Fibroblast of mammary gland (primary cell): Measurements from ENCODE around the gene ARHGAP42.

Source experiments
- DNase-seq: peaks from one replicate; pipeline ENCODE4 v3.0.0-alpha.2; 2010; ENCODE audit warnings: low read depth
- H3K4me3 ChIP-seq: 2 replicates; pipeline ENCODE4 v1.5.1; 2011; ENCODE audit warnings: low read depth, mild to moderate bottlenecking, low read length, moderate library complexity; ENCODE audit not compliant: control insufficient read depth
- TF ChIP-seq, protein P1 (sequence below): conservative IDR thresholded peaks from 2 replicates; pipeline ENCODE4 v1.5.1; 2011; ENCODE audit warnings: low read depth, low read length, inconsistent platforms; ENCODE audit not compliant: control insufficient read depth, insufficient read depth

Gene ARHGAP42

DNA sequence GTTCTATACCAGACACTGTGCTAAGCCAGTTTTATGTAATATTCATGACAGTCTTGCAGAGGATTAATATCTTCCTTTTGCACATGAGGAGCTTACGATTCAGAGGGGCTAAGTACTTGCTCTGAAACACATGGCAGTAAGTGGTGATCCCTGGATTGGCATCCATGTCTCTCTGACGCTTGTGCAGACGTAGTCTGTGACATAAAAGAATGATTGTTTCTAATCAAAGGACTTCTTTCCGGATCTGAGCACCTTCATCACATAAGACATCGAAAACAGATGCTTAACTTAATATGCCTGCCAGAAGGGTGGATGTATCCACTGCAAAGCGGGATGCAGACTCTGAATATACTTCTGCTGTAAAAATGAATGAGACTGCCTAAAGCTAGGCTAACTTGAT is 74.8 kb downstream of the ARHGAP42 start:
- peak; percentile 56 for DNase-seq
- TF ChIP-seq, protein P1, sequence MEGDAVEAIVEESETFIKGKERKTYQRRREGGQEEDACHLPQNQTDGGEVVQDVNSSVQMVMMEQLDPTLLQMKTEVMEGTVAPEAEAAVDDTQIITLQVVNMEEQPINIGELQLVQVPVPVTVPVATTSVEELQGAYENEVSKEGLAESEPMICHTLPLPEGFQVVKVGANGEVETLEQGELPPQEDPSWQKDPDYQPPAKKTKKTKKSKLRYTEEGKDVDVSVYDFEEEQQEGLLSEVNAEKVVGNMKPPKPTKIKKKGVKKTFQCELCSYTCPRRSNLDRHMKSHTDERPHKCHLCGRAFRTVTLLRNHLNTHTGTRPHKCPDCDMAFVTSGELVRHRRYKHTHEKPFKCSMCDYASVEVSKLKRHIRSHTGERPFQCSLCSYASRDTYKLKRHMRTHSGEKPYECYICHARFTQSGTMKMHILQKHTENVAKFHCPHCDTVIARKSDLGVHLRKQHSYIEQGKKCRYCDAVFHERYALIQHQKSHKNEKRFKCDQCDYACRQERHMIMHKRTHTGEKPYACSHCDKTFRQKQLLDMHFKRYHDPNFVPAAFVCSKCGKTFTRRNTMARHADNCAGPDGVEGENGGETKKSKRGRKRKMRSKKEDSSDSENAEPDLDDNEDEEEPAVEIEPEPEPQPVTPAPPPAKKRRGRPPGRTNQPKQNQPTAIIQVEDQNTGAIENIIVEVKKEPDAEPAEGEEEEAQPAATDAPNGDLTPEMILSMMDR = no peak
- H3K4me3 ChIP-seq = no peak overlapping the region

DNA sequence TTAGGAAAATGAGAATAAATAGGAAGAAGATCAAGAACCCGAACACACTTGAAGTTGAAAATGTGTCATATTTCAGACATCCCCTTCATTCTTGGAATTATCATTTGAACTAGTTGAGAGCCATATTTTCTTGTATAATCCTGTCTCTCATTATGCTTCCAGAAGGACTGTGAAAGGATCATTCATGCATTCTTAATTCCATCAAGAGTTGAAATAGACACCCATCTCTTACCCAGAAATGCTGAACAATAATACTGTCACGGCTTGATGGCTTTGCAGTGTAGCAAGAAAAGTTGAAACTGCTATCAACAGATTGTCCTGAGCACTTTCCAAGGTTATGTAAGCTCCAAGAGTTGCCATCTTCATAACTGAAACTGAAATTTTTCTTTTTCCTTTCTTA is 79.7 kb downstream of the ARHGAP42 start:
- DNase-seq = no peak
- TF ChIP-seq, protein P1 = no peak
- no peak overlapping the region for H3K4me3 ChIP-seq

DNA sequence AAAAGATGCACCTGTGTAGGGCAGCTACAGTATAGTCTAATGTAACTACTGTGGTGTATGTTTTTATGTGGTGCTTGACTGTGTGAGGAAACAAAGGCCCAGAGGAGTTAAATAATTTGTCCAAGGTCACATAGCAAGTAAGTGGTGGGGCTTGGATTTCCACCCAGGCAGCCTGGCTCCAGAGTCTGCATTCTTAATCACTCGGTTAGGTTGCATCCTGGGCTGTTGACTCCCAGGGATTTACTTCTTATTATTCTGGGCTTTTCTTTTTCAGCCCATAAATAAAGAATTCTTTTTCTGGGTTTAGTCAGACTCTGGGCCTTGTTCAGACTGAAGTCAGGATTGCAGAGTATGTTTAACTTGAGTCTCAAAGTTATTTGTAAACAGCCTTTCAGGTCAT is 82.1 kb downstream of the ARHGAP42 start:
- TF ChIP-seq, protein P1 = no peak
- no peak for DNase-seq

DNA sequence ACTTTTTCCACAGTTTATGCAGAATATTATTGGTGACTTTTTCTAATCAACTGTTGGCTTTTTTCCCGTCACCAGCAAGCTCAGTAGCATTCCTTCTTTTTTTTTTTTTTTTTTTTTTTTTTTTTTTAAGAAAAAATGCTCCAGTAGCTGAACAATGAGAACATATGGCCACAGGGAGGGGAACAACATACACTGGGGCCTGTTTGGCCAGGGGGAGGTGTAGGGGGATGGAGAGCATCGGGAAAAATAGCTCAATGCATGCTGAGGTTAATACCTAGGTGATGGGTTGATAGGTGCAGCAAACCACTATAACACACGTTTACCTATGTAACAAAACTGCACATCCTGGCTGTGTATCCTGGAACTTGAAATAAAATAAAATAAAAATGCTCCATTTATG is 82.5 kb downstream of the ARHGAP42 start:
- H3K4me3 ChIP-seq = no peak overlapping the region
- DNase-seq = no peak
- TF ChIP-seq, protein P1 = no peak

More for the DNA sequence above, 82.1 kb downstream of the ARHGAP42 start:
- no peak overlapping the region for H3K4me3 ChIP-seq

DNA sequence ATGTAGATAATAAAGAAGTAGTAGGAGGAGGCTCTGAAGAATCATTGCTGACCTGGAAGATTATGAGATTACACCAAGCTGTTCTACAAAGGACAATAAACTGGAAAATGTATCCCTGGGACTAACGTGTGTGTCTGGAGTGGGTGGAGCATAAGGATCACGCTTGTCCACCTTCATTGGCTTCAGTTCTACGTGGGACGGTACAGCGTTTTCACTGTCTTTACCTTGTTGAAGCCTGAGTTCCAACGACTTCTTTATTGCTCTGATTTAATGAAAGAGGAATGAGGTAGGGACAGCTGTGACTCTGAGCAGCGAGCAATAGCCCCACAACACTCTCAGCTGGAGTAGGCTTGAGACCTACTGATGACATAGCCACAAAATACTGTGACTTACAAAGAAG is 87.0 kb downstream of the ARHGAP42 start:
- TF ChIP-seq, protein P1 = no peak
- H3K4me3 ChIP-seq = no peak overlapping the region
- no peak for DNase-seq

DNA sequence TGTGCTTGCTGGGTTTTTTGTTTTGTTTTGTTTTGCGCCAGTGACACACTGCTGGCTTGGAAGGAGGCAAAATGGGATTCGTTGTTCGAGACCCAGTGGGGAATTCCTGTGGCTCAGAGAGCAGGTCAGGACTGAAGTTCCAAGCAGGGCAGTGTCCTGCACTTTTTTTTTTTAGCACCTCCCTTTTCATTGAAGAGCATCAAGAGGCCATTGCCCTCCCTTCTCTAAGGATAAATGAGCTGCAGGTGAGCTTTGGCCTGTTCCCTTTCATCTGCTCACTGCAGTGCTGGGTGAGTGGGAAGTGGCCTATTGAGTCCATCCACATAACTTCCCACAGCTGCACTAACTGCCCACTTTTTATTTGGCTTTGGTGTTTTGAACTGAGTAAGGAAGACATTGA is 87.8 kb downstream of the ARHGAP42 start:
- no peak for DNase-seq
- TF ChIP-seq, protein P1 = no peak
- H3K4me3 ChIP-seq = no peak overlapping the region
